ENCODE results near the gene CEP70.
"Not testable (repeated sequence)": the region's sequence is repeated elsewhere in the genome, so short reads cannot be mapped to it uniquely, and the experiment has no call there.

CEP70 gene

GRCh38 chr3:138591392-138591791 is 2.7 kb downstream of the CEP70 start:
- DNase-seq (ENCODE audit: low spot score): no peak

GRCh38 chr3:138588445-138588844 is 5.6 kb downstream of the CEP70 start:
- DNase-seq (ENCODE audit: low spot score): no peak

GRCh38 chr3:138587374-138587773 is 6.7 kb downstream of the CEP70 start:
- DNase-seq (ENCODE audit: low spot score): no peak

- no peak for DNase-seq (ENCODE audit: low spot score)
Observed at GRCh38 chr3:138578961-138579574, 15.0 kb downstream of the CEP70 start.

- no peak for DNase-seq (ENCODE audit: low spot score)
Observed at GRCh38 chr3:138578141-138578540, 15.9 kb downstream of the CEP70 start.

GRCh38 chr3:138573138-138573537 is 20.9 kb downstream of the CEP70 start:
- DNase-seq (ENCODE audit: low spot score): no peak

GRCh38 chr3:138569624-138570023 is 24.4 kb downstream of the CEP70 start:
- not testable (repeated sequence) for DNase-seq (ENCODE audit: low spot score)

- no peak for DNase-seq (ENCODE audit: low spot score)
Observed at GRCh38 chr3:138569090-138569489, 25.0 kb downstream of the CEP70 start.

GRCh38 chr3:138567403-138567802 is 26.7 kb downstream of the CEP70 start:
- DNase-seq (ENCODE audit: low spot score): no peak

GRCh38 chr3:138566293-138566692 is 27.8 kb downstream of the CEP70 start:
- DNase-seq (ENCODE audit: low spot score): not testable (repeated sequence)

GRCh38 chr3:138562902-138563301 is 31.2 kb downstream of the CEP70 start:
- DNase-seq (ENCODE audit: low spot score): not testable (repeated sequence)

GRCh38 chr3:138560501-138560900 is 33.6 kb downstream of the CEP70 start:
- DNase-seq (ENCODE audit: low spot score): no peak

- DNase-seq (ENCODE audit: low spot score): no peak
Observed at GRCh38 chr3:138559134-138559533, 34.9 kb downstream of the CEP70 start.

GRCh38 chr3:138554775-138555174 is 39.3 kb downstream of the CEP70 start:
- DNase-seq (ENCODE audit: low spot score): not testable (repeated sequence)

- DNase-seq (ENCODE audit: low spot score): not testable (repeated sequence)
Observed at GRCh38 chr3:138550958-138551357, 43.1 kb downstream of the CEP70 start.

- DNase-seq (ENCODE audit: low spot score): no peak
Observed at GRCh38 chr3:138549179-138549977, 44.7 kb downstream of the CEP70 start.

GRCh38 chr3:138547342-138547975 is 46.6 kb downstream of the CEP70 start:
- no peak for DNase-seq (ENCODE audit: low spot score)

- DNase-seq (ENCODE audit: low spot score): no peak
Observed at GRCh38 chr3:138544546-138544945, 49.5 kb downstream of the CEP70 start.

- DNase-seq (ENCODE audit: low spot score): no peak
Observed at GRCh38 chr3:138542977-138543376, 51.1 kb downstream of the CEP70 start.

GRCh38 chr3:138539352-138539751 is 54.7 kb downstream of the CEP70 start:
- DNase-seq (ENCODE audit: low spot score): no peak

- not testable (repeated sequence) for DNase-seq (ENCODE audit: low spot score)
Observed at GRCh38 chr3:138521445-138521844, 72.6 kb downstream of the CEP70 start.

- no peak for DNase-seq (ENCODE audit: low spot score)
Observed at GRCh38 chr3:138513090-138513843, 80.8 kb downstream of the CEP70 start.

All from hematopoietic multipotent progenitor cell treated with erythropoietin and hydrocortisone succinate and interleukin-3 and kit ligand, for 17 days (in vitro differentiated cells).